Right renal cortex interstitium (tissue), 3 donors: Measurements from ENCODE around the gene ARSB. TPM values are rescaled to one million over a fixed set of nuclear protein-coding genes. Genes with fewer than 3 reads are reported as not detected.

Experiments
- DNase-seq, 3 donors: peaks; one replicate each; pipeline ENCODE4 v3.0.0-alpha.2; 2013; ENCODE audit warnings: low read depth in 3 of 3, low spot score in 2 of 3
- polyA plus RNA-seq, 3 donors: library from polyadenylated mRNA; unstranded; fragments of 120-200 nt; gene quantifications; one replicate each; pipeline ENCODE4 v1.2.1, GENCODE V29; 2013; ENCODE audit not compliant: insufficient read length in 3 of 3

Gene ARSB
- 10 to 100 TPM; 18.2 to 22.1 (median 21.4) TPM for polyA plus RNA-seq

DNA sequence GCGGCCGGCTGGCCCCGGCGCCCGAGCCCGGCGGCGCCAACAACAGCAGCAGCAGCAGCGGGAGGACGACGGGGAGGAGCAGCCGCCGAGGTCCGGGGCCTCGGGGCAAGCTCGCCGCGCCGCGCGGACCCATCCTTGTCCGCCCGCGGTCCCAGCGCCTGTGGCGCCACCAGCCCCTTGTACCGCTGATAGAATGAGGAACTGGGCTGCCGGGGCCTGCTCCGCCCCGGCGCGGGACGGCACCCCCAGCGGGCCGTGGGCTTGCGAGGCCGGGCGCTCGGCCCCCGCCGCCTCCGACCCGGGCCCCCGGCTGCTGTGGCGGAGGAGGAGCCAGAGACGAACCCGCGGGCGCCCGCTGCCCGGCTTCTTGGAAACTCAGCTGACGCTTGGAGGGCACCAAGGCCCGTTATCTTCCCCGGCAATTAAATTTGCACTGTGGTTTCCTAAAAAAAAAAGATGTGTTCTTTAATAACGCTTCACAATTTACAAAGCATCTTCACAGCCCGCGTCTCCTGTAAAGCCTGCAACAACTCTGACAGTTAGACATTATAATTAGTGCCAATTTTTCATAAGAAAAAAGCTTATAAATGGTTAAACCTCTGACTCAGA, at the start of gene ARSB:
Gene ARSB, minus strand, starts transcription at position 195 of the 609 bp plus-strand sequence. Its CDS starts 62 bp downstream, at position 133.
- no peak for DNase-seq

DNA sequence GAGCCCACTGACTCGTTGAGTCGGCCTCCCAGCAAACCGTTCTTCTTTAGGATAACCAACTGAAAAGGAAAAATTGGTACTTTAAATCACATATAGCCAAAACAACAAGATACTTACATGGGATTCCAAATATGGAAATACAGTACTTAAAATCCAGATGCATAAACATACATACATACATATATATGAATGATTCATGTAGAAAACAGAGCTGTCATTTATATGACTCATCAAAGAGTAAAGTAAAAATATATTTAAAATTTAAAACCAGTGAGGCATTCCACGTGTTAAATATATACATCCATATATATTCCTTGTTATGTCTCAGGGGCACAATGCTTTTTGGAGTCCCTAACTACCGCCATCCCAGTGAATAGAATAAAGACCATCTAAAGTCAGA, 47.7 kb upstream of the ARSB start:
- no peak for DNase-seq

DNA sequence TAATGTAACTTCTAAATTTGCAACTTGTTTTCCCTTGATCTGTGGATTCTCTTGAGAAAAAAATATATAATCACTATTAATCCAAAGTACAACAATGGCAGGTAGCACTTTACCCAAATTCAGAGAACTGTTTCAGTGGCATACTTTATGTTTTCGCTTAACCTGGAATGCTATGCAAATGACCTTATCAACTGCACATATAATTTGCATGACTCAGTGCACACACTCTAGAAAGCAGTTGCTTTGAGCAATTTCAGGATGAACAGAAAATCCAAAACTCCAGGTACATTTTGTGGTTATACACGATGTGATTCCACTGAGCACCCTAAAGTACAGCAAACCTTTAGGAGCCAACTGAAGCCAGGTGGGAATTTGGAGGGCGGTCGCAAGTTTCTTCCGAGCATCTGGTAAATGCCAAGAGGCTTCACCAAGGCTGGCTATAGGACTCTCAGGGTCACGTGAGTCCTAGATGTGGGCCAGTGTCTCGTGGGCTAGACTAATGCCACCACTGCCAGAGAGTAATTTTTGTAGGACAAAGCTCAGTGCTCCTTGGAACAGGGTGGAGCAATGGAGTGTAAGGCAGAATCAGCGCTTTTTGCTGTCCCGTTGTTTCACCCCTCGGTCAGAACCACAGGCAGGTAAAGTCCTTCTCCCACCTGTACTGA, 47.1 kb upstream of the ARSB start:
- no peak for DNase-seq

DNA sequence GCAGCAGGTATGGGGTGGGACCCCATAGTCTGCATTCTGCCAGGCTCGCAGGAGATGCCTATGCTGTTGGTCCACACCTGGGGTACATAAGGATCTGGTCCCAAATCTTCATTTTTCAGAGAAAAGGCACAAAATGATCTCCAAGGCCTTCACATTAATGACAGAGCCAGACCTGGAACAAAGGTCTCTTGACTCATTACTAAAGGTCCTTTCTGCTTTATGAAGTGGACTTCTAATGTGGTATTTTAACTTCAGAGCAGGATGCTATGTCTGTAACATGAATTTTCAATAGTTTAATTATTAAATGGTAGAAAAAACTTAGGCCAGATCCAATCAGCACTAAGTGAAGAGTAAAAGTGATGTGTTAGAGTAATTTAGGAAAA, 46.4 kb upstream of the ARSB start:
- DNase-seq: peak in 1 of 3 donors; percentile 16

DNA sequence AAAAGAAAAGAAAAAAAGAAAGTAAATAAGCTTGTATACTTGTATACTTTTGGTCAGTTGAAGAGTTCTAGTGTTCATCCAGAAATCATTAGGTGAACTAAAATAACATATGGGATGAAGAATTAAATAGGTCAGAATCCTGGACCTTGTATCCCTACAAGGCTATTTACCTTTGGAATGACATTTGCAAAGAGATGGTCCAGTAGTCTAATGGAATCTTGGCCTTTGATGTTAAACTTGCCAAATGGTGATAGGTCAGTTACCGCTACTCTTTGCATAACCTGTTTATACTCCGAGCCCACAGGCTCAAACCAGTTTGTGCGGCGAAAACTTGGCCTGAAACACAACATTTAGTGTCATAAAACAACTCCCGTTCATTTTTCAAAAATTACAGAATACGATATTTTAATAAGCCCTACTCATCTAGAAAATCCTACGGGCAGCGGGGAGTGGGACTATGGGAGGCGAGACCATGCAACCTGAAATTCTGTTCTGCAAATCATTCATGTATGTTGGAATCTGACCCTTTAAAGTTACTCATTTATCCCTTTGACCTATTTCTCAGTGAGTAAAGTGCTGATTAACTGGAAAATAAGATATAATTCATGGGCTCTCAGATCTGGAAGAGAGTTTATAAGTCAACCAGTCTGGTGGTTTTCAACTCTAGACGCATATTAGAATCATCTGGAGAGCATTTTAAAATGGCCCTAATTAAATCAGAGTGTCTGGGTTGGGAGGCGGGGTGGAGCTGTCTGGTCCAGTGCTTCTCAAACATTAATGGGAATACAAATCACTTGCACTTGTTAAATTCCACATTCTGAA, 45.8 kb upstream of the ARSB start:
- peak in 2 of 3 donors; percentile 45 to 53 for DNase-seq

DNA sequence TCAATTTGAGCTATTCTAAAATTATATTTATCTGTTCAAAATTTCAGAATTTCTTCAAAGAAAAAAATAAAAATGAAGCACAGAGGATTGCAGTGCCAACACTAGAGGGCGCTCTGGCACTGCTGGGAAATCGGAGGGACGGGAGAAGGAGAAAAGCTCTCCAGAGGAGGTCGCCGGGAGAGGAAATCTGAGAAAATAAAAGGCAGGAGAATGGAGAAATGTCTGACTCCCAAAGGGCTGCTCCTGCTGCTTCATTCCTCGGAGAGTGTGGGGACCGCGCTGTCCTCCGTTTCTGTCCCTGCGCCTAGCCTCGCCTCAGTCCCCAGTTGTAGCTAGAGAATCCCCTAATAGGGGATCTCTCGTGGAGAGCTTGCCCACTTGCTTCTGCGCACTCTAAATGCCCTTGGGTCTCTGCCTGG, 40.0 kb upstream of the ARSB start:
- peak in 2 of 3 donors; percentile 60 to 63 for DNase-seq

DNA sequence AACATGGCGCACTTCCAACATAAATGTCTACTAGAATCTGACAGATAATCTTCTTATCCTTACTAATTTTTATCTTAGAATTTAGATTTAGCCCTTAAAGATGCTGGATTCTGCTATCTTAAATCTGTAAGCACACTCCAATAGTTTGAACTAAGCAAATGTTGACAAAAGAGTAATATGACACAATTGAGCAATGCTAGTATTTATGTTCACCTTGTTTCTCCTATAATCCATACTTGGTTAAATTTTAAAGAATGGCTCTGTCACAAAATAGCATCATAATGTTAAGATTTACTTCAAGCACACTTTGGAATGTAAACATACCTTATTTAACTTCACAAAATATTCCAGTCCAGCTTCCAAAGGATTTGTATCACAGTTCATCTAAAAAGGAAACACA, 38.8 kb upstream of the ARSB start:
- DNase-seq: no peak

DNA sequence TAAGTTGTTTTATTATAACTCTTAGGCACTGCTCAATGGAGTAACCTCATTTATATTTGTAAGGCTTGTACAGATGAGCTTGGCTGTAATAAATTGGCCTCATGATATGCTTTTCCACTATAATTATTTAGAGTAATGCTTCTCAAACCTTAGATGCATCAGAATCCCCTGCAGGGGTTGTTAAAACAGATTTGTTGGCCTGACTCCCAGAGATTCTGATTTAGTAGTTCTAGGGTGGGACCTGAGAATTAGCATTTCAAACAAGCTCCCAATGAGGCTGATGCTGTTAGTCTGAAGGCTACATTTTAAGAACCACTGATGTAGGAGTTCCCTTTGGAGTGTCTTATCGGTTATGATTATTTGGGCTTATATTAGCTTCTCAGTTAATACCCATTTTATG, 38.2 kb upstream of the ARSB start:
- no peak for DNase-seq

DNA sequence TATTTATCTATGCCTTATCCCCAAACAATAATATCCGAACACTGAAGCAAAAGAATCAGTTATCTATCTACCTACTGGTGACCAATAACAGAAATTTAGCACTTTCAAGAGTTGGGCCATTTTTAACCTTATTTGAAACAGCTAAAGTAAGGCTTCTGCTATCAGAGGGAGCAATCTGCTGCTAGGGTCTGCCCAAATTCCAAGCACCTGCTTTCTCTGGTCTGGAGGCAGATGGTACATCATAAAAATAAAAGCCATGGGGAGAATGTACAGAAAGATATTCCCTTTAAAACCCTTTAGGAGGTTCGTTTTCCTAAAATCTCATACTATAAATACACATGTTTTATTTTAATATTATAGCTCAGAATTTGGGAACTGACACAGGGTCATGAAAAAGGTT, 37.7 kb upstream of the ARSB start:
- DNase-seq: no peak

DNA sequence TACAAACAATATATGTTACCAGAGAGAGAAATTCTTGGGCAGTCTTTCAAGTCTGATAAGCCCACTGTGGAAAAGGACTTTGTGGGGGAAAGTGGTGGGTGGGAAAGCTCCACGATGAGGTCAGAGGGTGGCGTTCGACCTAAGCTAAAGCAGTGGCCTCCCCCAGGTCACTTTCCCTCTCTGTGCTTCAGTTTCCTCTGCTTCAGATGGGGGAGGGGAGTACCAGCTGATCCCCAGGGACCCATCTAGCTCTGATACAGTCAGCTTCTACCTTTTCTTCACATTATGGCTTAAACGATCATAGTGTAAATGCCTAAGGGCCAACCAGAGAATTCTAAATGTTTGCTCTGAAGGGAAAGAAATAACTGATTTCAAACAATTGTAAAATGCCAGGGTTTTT, 36.6 kb upstream of the ARSB start:
- no peak for DNase-seq

DNA sequence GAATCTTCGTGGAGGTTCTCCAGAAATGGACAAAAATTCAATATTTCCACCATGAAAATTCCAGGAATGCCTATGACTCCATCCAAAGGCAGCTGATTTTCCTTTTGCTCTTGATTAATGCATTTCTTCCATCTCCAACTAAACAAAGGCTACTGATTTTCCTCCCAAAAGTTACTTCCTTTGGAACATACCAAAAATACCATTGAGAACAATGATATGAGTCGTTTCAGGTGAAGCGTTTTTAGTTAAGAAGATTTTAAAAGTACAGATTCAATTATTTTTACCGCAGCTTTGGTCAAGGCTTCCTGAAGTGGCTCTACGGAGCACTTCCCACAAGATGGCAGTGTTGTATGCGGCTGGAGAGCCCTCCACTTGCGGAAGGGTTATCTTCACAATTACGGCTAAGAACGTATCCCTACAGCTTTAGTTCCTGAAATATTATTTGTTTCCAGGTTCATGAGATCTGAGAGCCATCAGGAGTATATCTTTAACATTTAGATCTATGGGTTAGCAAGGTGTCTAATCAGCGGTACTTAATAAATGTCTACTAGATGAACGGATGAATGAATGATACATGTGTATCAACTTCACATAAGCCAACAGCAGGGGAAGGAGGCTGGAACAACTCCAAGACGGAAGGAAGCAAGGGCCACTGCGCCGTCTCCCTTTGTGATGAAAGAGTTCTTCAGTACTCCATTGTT, 35.9 kb upstream of the ARSB start:
- DNase-seq: peak in 2 of 3 donors; percentile 35 to 52

DNA sequence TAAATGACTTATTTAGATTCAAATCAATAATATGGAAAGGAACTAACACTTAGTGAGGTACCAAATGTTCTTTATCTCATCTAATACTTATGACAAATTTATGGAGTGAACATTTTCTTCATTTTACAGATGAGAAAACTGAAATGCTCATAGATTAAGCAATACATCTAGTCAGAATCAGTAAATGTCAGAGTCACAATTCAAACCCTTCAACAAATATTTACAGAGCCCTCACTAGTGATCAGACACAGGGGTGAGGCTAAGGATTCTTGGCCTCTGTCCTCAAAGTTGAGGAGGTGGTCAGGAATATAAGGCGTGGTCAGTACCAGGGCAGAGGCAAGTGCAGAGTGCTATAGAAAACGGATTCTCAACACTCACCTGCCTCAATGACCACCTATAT, 29.5 kb upstream of the ARSB start:
- DNase-seq: no peak

DNA sequence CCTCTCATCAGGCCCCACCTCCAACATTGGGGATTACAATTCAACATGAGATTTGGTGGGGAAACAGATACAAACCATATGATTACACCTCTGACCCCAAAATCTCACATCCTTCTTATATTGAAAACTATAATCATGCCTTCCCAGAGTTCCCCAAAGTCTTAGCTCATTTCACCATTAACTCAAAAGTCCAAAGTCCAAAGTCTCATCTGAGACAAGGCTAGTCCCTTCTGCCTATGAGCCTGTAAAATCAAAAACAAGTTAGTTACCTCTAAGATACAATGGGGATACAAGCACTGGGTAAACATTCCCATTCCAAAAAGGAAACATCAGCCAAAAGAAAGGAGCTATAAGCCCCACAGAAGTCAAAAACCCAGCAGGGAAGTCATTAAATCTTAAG, 26.8 kb upstream of the ARSB start:
- DNase-seq: no peak

DNA sequence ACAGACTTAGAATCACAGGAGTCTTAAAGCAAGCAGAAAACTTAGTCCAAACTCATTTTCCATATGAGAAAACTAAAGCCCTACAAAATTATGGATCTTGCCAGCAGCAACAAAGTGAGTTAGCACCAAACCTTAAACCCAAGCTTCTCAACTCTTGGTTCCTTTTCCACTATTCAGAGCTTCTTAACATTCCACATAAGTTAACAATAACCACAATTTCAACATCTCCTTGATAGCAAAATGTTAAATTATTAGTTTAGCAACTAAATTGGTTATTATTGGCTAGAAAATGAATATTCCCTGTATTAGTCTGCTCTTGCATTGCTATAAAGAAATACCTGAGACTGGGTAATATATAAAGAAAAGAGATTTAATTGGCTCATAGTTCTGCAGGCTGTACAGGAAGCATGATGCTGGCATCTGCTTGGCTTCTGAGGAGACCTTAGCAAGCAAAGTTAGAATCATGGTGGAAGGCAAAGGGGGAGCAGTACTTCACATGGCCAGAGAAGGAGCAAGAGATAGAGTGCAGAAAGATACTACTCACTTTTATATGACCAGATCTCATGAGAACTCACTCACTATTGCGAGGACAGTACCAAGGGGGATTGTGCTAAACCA, 26.2 kb upstream of the ARSB start:
- DNase-seq: no peak

DNA sequence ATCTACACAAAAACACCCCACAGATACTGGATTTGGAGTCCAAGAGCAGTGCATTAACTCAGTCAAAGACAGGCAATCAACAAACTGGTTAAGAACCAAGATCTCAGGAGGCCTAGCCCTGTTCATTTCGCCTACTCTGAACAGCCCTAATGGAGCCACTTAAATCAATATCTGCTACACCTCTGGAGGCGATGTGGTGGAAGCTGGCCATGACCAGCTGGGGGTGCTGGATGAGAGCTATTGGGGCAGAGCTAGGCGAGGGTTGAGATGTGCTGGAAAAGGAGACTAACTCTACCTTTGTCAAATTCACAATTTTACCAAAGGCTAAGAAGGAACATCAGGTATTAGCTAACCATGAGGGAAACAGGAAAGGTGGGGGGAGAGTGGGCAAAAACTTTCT, 23.3 kb upstream of the ARSB start:
- DNase-seq: no peak

DNA sequence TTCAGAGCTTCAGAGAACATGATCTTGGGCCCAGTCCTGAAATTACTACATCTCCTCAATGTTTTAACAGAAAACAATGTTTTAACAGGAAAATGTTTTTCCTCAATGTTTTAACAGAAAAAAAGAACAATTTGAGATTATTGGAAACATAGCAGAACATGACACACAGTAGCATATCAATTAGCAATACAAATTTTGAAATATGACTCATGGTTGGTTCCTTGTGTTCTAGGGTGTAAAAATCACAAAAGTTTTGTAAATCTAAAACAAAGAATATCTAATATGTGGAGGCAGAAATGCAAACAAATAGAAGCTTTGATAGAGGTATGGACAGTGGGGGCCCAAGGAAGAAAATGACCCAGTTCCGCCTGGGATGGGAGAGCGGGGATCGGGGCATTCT, 22.8 kb upstream of the ARSB start:
- no peak for DNase-seq

DNA sequence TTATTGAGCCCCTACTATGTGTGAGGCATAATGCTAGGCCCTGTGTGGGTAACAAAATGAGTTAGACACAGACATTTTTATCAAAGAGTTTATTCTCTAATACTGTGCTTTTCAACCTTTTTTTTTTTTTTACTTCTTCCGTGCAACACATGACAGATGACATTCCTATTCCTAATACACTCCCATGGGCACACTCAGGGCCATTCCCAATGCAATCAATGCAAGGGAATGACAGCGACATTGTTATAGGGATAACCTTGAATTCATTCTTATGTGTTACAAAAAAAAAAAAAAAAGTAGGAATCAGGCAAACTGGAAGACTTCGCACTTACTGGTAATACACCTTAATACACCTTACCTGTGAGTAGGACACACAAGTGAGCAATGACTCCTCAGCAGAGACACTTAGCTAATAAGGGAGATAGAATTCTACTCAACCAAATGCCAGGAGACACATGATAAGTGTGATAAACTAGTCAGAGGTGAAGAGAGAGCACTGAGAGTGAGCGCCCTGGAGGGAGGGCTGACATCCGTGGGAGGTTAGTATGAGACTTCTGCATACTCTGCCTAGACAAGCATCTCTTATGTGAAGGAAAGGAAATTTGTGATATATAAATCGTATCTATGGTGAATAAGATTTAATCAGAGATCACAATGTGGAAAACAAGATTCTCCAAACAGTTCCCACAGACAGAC, 21.0 kb upstream of the ARSB start:
- no peak for DNase-seq

DNA sequence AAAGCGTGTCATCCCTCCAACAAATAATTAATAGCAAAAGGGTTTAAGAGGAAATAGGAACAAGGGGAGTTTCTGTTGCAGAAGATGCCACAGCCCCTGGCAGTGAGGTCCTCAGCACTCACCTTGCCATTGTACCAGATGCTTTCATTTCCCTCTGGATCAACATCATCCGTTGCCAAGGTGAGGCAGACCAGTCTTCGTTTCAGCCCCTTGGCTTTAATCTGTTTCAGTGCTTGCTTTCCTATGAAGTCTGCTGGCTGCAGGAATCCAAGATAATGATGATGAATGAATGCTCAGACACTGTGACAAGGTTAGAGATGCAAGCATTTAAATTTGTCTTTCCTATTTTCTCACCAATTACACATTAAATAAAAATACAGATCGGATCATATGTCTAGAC, 20.0 kb upstream of the ARSB start:
- DNase-seq: no peak

DNA sequence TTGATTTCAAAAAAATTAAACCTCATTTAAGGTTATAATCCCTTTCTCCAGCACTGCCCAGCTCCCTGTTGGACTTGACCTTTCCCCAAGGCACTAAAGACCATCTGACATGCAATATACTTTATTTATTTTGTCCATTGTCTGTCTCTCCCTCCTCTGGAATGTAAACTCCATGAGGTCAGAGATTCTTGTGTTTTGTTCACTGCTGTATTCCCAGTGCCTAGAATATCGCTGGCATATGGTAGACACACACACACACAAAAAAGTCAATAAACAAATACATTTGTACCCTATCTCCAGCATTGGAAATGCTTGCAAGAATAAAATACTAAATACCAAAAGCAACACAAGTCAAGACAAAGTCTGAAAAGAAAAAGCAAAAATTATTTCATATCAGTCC, 17.3 kb upstream of the ARSB start:
- no peak for DNase-seq

DNA sequence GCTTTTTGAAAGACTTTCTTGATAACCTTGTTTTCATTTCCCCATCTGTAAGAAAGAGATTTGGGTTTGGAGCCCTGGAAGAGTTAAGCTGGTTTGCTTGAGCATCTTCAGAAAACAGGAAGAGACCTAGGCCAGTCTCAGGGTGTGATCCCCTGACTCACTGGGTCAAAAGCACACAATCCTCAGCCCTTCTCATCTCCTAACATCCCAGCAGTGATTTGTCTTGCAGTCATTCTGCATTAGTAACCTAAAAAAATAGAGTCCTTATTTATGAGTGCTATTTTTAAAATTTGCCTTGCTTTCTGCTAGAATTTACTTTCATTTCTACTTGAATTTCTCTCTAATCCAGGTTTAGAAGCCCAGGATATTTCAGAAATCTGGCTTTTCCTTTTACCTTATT, 16.4 kb upstream of the ARSB start:
- DNase-seq: no peak
